Lower lobe of right lung (tissue), 2 donors: Measurements from ENCODE around the gene FGF14. TPM values are rescaled to one million over a fixed set of nuclear protein-coding genes. Genes with fewer than 3 reads are reported as not detected.

Source experiments
- ATAC-seq, 2 donors: fragments of 200-7000 bp; cut with Tn5 transposase; one replicate each; pipeline ENCODE4 v1.9.1; 2020 to 2022; ENCODE audit warnings: mild to moderate bottlenecking in 2 of 2, moderate library complexity in 2 of 2
- DNase-seq: peaks from one replicate; pipeline ENCODE4 v3.0.0-alpha.2; 2020
- H3K27ac ChIP-seq: fragments of 200-600 bp; one replicate; pipeline ENCODE4 v1.8.0; 2022
- H3K27me3 ChIP-seq: fragments of 200-600 bp; one replicate; pipeline ENCODE4 v1.8.0; 2022; ENCODE audit warnings: low read depth
- H3K36me3 ChIP-seq: fragments of 200-600 bp; one replicate; pipeline ENCODE4 v1.8.0; 2022; ENCODE audit warnings: mild to moderate bottlenecking
- H3K4me1 ChIP-seq: fragments of 200-600 bp; one replicate; pipeline ENCODE4 v1.8.0; 2022
- H3K4me3 ChIP-seq: fragments of 200-600 bp; one replicate; pipeline ENCODE4 v1.8.0; 2022; ENCODE audit warnings: mild to moderate bottlenecking
- H3K9me3 ChIP-seq: fragments of 200-600 bp; one replicate; pipeline ENCODE4 v1.8.0; 2022
- intact Hi-C: fragments of 100-400 bp; cut with DNase I; formaldehyde crosslinking; loops from one replicate; pipeline ENCODE4 v1.11.0; 2022
- total RNA-seq: library from RNA; stranded (reverse); fragmentation: NEBNext Ultra II Directional; extraction: Animal tissue kit (Norgen Biotek cat#: 25700); gene quantifications from one replicate; pipeline ENCODE4 v1.2.1, GENCODE V29; 2021
- TF ChIP-seq, protein P1 (sequence below): fragments of 200-600 bp; IDR thresholded peaks from one replicate; pipeline ENCODE4 v1.8.0; 2022; ENCODE audit warnings: antibody characterized with exemption, mild to moderate bottlenecking
- donor health status: DM: no; HTN: yes; CAD: no; lungs with severe emphysema.

The FGF14 gene
- total RNA-seq, 1 donor from 2014 or later: 5.0 TPM

- Histone ChIP-seq H3K27me3 (no peaks in the 10 kb centered on the region), H3K4me3 (no peak overlapping the region), H3K36me3 (no peaks in the 10 kb centered on the region), H3K27ac (no peak overlapping the region), H3K9me3 (no peaks in the 10 kb centered on the region), H3K4me1 (no peaks in the 10 kb centered on the region)
- intact Hi-C loops: no loop called here
- TF ChIP-seq, protein P1, sequence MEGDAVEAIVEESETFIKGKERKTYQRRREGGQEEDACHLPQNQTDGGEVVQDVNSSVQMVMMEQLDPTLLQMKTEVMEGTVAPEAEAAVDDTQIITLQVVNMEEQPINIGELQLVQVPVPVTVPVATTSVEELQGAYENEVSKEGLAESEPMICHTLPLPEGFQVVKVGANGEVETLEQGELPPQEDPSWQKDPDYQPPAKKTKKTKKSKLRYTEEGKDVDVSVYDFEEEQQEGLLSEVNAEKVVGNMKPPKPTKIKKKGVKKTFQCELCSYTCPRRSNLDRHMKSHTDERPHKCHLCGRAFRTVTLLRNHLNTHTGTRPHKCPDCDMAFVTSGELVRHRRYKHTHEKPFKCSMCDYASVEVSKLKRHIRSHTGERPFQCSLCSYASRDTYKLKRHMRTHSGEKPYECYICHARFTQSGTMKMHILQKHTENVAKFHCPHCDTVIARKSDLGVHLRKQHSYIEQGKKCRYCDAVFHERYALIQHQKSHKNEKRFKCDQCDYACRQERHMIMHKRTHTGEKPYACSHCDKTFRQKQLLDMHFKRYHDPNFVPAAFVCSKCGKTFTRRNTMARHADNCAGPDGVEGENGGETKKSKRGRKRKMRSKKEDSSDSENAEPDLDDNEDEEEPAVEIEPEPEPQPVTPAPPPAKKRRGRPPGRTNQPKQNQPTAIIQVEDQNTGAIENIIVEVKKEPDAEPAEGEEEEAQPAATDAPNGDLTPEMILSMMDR: no peak
- no peak for DNase-seq
- ATAC-seq: no peak
Observed at GRCh38 chr13:102244607-102245227, 157.1 kb downstream of the FGF14 start.

DNA sequence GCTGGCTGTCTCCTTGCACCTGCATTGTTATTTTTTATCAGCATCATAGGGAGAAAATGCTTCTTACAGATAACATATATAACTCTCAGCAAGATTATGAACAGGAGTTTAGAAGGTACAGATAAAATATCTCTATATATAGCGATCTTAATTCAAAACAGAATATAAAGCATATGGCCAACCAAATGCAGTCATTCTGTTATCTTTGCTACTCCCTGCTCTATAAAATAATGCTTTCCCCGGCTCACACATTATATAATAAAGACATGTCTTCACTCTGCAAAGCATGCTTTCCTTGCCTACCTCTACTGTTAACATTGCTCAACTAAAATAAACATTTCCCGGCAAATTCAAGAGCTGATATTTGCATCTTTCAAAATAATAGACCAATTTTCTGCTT lies 161.7 kb downstream of the FGF14 start:
- no peak for DNase-seq
- no peaks in the 10 kb centered on the region for H3K4me1 ChIP-seq
- no peak overlapping the region for H3K4me3 ChIP-seq
- no peak for ATAC-seq
- TF ChIP-seq, protein P1: no peak
- H3K27me3 ChIP-seq: no peaks in the 10 kb centered on the region
- H3K9me3 ChIP-seq: no peaks in the 10 kb centered on the region
- no peaks in the 10 kb centered on the region for H3K36me3 ChIP-seq
- no peak overlapping the region for H3K27ac ChIP-seq
- intact Hi-C loops: no loop called here

DNA sequence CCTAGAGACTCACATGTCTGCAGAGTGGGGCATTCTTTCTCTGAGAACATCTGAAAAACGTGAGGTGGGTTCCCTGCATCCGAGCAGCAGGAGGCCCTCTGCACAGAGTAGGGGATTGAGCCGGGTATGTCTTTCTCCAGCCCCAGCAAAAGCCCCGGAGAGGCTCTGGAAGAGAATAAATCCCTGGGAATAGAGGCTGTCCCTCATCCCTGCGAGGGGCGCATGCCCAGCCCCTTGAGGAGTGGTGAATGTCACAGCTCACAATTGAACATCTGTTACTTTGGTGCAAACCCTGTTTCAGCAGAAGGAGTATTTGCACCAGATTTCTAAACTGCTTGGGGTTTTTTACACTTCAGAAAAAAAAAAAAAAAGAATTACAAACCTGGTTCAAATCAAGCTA lies 164.6 kb downstream of the FGF14 start:
- Histone ChIP-seq H3K4me3 (no peak overlapping the region), H3K4me1 (no peaks in the 10 kb centered on the region), H3K9me3 (no peaks in the 10 kb centered on the region), H3K36me3 (no peaks in the 10 kb centered on the region), H3K27ac (no peak overlapping the region), H3K27me3 (no peaks in the 10 kb centered on the region)
- intact Hi-C loops: no loop called here
- TF ChIP-seq, protein P1: no peak
- no peak for ATAC-seq
- DNase-seq: no peak

DNA sequence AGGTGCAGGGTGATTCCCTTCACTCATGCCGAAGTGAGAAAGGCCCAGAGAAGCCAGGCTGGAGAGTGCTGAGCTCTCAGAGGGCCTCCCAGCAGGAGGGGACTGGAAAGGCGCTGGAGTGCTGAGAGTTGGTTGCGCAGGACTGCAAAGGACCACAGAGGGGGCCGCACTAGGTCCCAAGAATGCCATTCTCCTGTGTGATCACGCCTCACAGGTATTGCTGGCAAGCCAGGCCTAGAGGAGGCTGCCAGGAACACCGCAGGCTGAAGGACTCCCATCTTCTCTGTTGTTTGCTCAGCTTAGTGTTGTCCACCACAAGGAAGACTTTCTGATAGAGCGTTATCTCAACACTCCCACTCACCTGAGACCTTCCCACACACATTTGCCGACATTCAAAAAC lies 165.0 kb downstream of the FGF14 start:
- DNase-seq (no peak), ATAC-seq (peak in 1 of 2 donors; percentile 7)
- H3K27me3 ChIP-seq: no peaks in the 10 kb centered on the region
- H3K36me3 ChIP-seq: no peaks in the 10 kb centered on the region
- intact Hi-C loops: no loop called here
- H3K9me3 ChIP-seq: no peaks in the 10 kb centered on the region
- no peak overlapping the region for H3K4me3 ChIP-seq
- no peaks in the 10 kb centered on the region for H3K4me1 ChIP-seq
- H3K27ac ChIP-seq: no peak overlapping the region
- TF ChIP-seq, protein P1: no peak

GRCh38 chr13:102236341-102236740 lies 165.5 kb downstream of the FGF14 start:
- intact Hi-C loops: no loop called here
- Histone ChIP-seq H3K4me1 (no peaks in the 10 kb centered on the region), H3K9me3 (no peaks in the 10 kb centered on the region), H3K27me3 (no peaks in the 10 kb centered on the region), H3K27ac (no peak overlapping the region), H3K36me3 (no peaks in the 10 kb centered on the region), H3K4me3 (no peak overlapping the region)
- ATAC-seq (peak in 1 of 2 donors; percentile 18), DNase-seq (no peak)
- TF ChIP-seq, protein P1: no peak
